ENCODE data around the gene CKAP4.

DNA sequence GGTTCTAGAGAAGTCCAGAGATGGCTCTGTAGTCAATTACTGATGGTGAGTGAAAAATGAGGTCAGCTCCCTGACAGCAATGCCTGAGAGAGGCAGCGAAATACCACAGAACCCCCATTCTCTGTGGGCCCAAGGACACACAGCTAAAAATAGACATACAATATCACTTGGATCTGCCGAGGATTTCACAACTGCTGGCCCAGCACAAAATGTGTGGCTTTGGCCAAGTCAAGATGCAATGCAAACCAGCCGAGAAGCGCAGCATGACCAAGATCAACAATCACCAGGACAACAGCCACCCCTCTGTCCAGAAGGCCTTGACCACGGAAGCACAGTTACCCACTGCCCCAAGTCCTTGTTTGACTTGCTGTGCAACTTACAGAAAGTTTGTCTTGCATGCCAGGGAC, 52.2 kb downstream of the CKAP4 start:
- TF ChIP-seq LEF1 (IDR thresholded peaks at IDR 0.05; ENCODE audit: borderline replicate concordance) (no peak), BHLHE40 (IDR thresholded peaks at IDR 0.05; ENCODE audit: borderline replicate concordance) (no peak), SUZ12 (IDR thresholded peaks at IDR 0.05) (no peak)

Measured in HEK293T (cell line).